ENCODE data around the gene ANKRD13A.

The ANKRD13A gene

DNA sequence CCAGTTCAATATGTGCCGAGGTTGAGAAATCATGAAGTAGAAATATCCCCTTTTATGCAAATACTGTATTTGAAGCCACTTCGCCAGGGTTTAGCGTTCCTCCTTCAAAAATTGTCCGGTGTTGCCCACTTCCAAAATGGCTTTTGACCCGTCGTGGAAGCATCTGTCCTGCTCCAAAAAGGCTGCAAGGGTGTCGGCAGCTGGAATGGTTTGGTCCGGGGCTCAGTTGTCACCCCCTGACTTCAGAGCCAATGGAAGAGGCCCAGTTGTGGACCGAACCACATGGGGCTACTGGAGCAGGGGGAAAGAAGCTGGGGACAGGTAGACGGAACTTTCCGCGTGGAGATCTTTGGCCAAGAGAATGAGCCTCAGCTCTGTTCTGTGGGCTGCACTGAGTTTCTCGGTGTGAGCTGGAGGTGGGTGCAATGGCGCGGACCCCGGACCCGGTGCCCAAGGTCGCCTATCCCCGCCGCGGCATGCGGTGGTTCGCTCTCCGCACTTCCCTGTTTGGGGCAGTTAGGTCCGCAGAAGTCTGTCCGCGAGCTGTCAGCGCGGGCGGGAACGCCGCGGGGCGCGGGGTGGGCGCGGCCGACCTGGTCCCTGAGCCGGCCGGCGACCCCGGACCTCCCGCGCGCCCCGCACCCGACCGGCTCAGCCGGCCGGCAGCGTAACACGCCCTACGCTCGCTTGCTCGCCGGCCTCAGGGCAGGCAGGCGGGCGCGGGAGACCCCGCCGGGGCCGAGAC, at the start of gene ANKRD13A:
Gene ANKRD13A, plus strand, starts transcription at position 527 of the 745 bp plus-strand sequence. CDS start 259 bp downstream, outside the sequence.
- peak; percentile 96 for DNase-seq

DNA sequence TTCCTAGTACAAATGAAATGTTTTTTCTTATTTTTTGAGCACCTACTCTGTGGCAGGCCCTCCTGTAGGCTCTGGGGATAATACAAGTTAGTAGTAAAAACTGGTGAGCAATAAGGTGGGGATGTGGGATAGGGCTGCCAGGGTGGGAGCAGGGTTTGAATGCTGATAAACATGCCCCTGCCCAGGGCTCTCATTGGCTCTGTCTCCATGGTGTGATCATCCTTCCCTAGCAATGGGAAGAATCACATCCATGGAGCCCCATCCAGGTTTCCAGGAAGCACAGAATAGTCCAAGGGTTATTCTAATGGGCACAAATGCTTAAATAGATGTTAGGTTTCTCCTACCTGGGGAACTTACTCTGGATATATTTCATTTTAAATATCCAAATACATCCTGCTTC, 48.6 kb upstream of the ANKRD13A start:
- no peak for DNase-seq

DNA sequence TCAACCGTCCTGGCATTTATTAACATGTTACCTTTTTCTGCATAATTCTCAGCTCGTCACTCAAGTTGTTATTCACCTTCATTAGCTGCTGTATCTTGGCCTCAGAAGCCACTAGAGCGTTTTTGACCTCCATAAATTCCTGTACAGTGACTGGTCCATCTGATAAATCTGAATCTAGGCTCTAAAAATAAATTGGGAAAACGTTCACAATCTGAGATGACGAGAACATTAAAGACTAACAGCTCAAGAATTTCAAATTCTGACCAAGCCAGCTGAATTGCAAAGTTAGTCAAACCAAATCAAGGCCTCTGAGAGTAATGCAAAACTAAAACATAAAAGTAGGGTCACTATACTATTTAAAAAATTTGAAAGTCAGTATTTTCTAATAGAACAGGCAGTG, 48.1 kb upstream of the ANKRD13A start:
- DNase-seq: no peak

GRCh38 chr12:109951751-109952150, 47.5 kb upstream of the ANKRD13A start:
- no peak for DNase-seq

GRCh38 chr12:109952160-109952858, 46.9 kb upstream of the ANKRD13A start:
- no peak for DNase-seq

GRCh38 chr12:109952873-109953272, 46.4 kb upstream of the ANKRD13A start:
- DNase-seq: no peak

GRCh38 chr12:109953656-109954055, 45.6 kb upstream of the ANKRD13A start:
- DNase-seq: no peak

- no peak for DNase-seq
Observed at GRCh38 chr12:109958374-109958773, 40.9 kb upstream of the ANKRD13A start.

GRCh38 chr12:109959411-109960093, 39.7 kb upstream of the ANKRD13A start:
- DNase-seq: no peak

- DNase-seq: no peak
Observed at GRCh38 chr12:109961201-109961600, 38.0 kb upstream of the ANKRD13A start.

- no peak for DNase-seq
Observed at GRCh38 chr12:109961612-109962011, 37.6 kb upstream of the ANKRD13A start.

- no peak for DNase-seq
Observed at GRCh38 chr12:109962398-109962797, 36.8 kb upstream of the ANKRD13A start.

DNA sequence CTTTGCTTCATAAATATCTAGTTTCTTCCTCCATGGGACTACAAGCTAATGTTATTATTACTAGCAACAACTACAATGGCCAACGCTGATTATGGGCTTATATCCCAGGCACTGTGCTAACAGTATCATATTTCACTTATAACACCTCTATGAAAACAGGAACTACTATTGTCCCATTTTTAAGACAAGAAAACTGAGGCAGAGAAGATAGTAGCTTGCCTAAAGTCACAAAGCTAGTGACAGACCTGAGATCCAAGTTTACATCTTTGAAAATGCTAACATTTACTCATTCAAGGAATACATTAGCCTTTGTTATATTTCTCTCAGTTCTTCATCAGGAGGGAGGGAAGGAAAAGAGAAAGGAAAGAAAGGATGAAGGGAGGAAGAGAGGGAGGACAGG, 35.9 kb upstream of the ANKRD13A start:
- DNase-seq: no peak

- DNase-seq: no peak
Observed at GRCh38 chr12:109963743-109964429, 35.3 kb upstream of the ANKRD13A start.

DNA sequence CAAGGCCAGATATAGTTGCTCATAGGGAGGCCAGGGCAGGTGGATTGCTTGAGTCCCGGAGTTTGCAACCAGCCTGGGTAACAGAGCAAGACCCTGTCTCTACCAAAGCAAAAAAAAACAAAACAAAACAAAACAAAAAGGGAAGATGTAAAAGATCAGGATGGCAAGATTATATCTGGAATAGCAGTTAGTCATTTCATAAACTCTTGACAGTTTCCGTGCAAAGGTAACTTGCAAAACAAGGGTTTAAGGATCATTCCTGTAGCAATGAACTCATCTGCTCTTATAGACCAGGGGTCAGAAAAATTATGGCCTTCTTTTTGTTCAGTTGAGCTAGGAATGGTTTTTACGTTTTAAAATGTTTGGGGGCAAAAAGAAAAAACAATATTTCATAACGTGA, 32.7 kb upstream of the ANKRD13A start:
- DNase-seq: no peak

DNA sequence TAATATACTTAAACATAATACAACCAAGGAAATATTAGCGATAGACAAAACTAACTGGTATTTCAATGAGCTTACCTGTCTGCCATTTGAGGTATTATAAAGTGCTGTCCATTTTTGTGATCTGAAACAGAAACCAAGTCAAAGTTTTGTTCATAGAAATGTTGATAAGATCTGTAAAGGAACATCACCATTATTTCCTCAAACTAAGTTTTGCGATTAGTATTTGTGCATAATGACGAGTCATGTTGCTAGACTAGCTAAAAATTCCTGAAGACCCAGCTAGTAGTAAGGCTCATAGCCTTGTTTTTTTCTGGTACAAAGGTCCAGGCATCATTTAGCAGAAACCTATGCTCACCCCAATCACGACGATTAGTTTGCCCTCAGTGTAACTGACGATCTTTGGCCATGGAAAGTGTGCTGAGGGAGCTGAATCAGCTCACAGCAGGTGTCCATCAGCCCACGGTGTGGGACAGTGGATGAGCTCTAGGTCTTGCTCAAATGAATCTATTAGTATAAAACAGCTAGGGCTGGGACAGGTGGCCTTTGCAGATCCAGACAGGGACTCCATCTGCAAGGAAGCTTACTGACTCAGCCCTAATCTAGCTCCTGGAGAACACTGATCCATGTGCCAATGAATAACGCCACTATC, 31.7 kb upstream of the ANKRD13A start:
- DNase-seq: peak; percentile 22

- peak; percentile 60 for DNase-seq
Observed at GRCh38 chr12:109968032-109968420, 31.2 kb upstream of the ANKRD13A start.

DNA sequence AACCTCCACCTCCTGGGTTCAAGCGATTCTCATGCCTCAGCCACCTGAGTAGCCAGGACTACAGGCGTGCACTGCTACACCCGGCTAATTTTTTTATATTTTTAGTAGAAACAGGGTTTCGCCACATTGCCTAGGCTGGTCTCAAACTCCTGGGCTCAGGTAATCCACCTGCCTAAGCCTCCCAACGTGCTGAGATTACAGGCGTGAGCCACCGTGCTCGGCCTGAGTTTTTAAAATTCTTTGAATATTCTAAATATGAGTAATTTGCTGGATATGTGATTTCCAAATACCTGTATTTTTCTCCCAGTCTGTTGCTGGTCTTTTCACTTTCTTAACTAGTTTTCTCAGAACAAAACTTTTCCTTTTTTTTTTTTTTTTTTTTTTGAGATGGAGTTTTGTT, 30.4 kb upstream of the ANKRD13A start:
- DNase-seq: no peak

GRCh38 chr12:109972821-109973220, 26.4 kb upstream of the ANKRD13A start:
- no peak for DNase-seq

DNA sequence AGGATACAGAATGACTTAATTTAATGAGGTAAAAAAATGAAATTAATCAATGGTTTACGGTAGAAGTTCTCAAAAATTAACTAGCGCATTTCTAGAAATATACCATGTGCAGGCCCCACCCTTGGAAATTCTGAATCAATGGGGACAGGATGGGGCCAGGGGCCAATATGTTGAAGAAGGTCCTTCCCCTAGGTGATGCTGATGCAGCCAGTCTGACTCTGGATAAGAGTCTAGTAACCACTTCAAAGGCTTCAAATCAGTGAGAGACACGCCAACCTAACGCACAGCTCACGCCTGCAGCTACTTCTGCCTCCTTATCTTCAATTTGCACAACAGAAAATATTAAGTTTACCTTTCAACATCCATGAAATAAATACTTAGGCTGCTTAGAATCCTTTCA, 17.9 kb upstream of the ANKRD13A start:
- DNase-seq: peak; percentile 72

DNA sequence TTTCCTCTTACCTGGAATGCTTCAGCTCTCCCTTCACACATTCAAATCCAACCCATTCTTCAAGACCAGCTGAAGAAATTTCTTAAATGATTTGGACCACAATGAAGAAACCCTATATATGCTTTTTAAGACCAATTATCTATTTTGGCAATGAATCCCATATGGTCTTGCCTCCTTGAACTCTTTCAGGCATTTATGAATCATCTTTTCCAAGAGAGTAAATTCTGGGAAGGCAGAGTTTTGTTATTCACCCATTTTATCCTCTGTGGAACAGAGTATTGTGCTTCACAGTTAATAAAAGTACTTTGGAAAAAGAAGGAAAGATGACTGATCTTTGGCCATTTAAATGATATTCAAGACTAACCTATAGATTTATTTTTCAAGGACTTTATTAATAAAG, 17.0 kb upstream of the ANKRD13A start:
- no peak for DNase-seq

DNA sequence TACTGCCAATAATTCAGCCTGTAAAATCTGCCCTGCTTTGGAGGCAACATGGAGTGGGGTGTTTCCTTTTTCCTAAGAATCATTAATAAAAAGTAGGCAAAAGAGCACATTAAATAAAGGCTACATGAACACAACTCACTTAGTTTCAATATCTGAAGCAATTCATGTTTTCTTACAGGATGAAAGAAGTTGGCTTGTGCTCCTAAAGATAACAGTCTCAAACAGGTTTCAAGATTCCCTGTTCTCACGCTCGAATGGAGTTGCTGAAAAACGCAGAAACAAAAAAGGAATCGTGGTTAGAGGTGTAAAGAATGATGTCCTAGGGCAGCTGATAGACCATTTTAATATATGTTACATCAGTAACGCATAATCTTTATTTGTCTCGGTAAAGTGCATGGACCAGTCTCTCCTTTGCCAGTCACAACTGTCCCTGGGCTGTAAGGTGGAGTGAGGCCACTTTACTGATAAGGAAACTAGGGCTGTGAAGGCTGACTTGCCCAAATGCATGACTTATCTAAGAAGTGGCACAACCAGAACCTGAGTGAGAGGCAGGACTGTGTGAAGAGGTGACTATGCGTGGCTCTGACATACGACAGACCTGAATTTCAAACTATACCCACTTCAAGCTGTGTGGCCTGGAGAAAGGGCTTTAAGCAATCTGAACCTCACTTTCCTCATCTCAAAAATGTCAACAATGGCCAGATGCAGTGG, 15.6 kb upstream of the ANKRD13A start:
- DNase-seq: no peak
